ENCODE results near the gene RSPO4. TPM values are rescaled to one million over a fixed set of nuclear protein-coding genes. Genes with fewer than 3 reads are reported as not detected.

The RSPO4 gene
- total RNA-seq, 1 donor from 2014 or later = not detected

DNA sequence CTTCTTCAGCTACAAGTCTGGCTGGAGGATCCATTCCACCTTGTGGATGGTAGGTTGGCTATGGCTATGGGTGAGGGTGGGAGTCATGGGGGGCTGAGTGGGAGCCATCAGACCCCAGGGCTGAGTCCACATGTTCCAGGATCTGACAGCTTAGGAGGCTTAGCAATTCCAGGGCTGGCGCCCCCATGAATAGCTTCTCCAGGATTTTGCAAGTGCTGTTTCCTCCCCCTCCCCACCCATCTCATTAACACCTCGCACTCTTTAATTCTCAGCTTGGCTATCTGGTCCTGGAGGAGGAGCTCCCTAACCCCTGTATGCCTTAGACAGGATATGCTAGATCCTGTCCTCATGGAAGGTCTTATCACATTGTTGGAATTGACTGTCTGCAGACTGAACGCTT lies 47.0 kb downstream of the RSPO4 start:
- no peak for ATAC-seq
- intact Hi-C loops (cut with DNase I) = loop anchor here (10.0 kb wide), 2 partner anchors 70 to 250 kb away; partner anchors contain the start of gene C20orf202
- DNase-seq (ENCODE audit: missing footprints) = no peak

- no peak for DNase-seq (ENCODE audit: missing footprints)
- no peak for ATAC-seq
- intact Hi-C loops (cut with DNase I) = loop anchor here (10.0 kb wide), 2 partner anchors 69 to 251 kb away; partner anchors contain the start of gene C20orf202
Measured at GRCh38 chr20:953742-954141, 48.4 kb downstream of the RSPO4 start.

DNA sequence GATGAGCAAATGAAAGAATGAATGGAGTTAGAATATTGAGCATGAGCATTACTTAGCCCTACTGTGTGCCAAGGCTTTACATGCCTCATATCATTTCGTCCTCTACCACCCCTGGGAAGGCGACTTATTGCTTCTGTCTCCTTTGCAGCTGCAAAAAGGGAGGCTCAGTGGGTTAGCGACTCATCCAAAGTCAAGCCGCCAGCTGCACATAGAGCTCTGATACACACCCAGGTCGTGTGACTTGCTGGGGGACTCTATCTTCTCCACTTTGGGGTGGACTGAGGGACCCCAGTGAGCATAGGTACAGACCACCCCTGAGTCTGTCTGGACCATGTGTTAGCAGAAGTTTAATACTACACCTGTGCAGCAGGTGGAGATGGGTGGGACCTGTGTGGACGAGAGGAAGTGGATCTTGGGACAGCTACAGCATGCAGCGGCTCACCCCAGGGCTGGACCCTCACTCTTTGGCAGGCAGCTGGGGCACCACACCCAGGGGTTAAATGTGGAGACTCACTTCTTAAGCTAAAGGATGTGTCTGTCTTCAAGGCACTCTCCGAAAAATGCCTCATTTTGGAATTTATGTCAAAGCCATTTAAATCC lies 49.8 kb downstream of the RSPO4 start:
- intact Hi-C loops (cut with DNase I) = loop anchor here (10.0 kb wide), 2 partner anchors 67 to 253 kb away; partner anchors contain the start of gene C20orf202
- DNase-seq (ENCODE audit: missing footprints) = no peak
- no peak for ATAC-seq

DNA sequence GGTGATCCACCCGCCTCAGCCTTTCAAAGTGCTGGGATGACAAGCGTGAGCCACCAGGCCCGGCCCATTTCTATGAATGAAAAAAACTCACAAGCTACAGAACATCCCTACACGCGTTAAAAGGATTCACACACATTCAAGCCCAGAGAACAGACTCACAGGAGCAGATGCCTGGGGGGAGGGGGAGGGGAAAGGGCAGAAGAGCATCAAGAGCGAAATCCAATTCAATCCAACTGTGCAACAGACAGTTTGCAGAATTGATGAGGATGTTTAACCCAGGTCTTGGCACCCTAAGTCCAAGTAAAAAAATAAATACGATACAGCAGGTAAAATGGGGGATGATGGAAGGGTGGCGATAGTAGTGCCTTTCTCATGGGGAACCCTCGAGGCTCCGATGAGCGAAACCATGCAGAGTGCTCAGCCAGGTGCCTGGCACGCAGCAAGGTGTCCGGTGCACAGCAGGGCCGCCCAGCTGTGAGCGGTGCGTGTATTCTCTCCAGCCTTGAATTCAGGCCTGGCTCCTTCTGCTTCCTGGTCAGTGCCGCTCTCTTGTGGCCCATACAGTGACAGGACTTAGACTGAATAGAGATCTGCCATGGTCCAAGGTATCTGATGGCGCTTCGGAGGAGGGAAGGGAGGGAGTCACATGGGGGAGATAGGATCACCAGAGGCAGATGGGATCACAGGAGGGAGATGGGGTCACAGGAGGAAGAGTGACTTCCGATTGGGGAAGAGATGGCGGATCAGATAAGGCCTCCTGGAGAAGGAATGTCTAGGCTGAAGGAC lies 50.5 kb downstream of the RSPO4 start:
- intact Hi-C loops (cut with DNase I) = loop anchor here (10.0 kb wide), 2 partner anchors 67 to 253 kb away; partner anchors contain the start of gene C20orf202
- no peak for ATAC-seq
- DNase-seq (ENCODE audit: missing footprints) = no peak

DNA sequence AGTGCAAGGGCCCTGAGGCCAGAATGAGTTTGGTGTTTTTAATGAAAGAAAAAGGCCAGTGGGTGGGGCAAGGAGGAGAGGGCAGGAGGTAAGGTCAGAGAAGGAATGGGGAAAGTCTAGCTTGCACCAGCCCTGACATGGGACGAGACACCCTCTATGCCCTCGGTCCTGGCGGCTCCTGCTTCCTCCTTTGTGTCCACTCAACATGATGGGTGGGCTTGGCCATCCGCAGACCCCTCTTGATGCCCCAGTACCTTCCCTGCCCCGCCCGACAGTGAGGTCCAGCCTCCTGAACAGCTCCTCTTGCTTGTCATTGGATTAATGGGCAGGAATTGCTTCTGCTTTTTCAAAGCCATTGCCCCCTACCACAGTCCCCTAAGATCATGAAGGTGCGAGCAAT lies 52.4 kb downstream of the RSPO4 start:
- no peak for DNase-seq (ENCODE audit: missing footprints)
- intact Hi-C loops (cut with DNase I) = loop anchor here (10.0 kb wide), 2 partner anchors 65 to 255 kb away; partner anchors contain the start of gene C20orf202
- ATAC-seq = no peak

GRCh38 chr20:946826-947225 lies 55.3 kb downstream of the RSPO4 start:
- ATAC-seq (no peak), DNase-seq (ENCODE audit: missing footprints) (no peak)
- intact Hi-C loops (cut with DNase I) = no loop called here

DNA sequence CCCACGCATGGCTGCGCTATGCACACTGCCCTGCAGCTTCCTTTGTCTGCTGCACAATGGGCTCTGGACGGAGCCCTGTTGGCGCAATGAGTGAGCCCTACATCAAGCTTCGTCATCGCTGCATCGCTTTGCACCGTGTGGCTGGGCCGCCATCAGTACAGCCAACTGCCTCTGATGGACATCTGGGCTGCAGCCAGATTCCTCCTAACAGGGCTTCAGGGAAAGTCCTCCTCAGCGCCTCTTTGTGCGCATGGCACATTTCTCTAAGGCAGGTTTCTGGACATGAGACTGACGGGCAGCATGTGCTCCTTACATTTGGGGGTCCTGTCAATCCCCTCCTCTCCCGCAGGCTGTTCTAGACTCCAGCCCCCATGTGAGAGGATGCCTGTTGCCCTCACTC lies 56.3 kb downstream of the RSPO4 start:
- DNase-seq (ENCODE audit: missing footprints) = no peak
- intact Hi-C loops (cut with DNase I) = no loop called here
- ATAC-seq = no peak

- ATAC-seq (no peak), DNase-seq (ENCODE audit: missing footprints) (no peak)
- intact Hi-C loops (cut with DNase I) = no loop called here
Measured at GRCh38 chr20:944774-945410, 57.2 kb downstream of the RSPO4 start.

DNA sequence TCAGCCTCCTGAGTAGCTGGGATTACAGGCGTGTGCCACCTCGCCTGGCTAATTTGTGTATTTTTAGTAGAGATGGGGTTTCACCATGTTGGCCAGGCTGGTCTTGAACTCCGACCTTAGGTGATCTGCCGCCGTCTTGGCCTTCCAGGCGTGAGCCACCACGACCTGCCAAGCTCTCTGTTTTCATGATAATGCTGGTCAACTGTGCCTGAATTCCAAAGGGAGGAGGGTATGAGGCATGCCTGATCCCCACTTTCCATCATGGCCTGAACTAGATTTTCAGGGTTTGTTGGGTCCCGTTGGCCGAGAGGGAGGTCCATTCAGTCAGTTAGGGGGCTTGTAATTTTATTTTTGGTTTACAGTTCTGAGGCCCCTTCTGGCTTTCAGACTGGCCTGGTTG lies 58.0 kb downstream of the RSPO4 start:
- DNase-seq (ENCODE audit: missing footprints) (no peak), ATAC-seq (no peak)
- intact Hi-C loops (cut with DNase I) = no loop called here

GRCh38 chr20:942611-943010 lies 59.5 kb downstream of the RSPO4 start:
- intact Hi-C loops (cut with DNase I) = no loop called here
- no peak for ATAC-seq
- no peak for DNase-seq (ENCODE audit: missing footprints)

DNA sequence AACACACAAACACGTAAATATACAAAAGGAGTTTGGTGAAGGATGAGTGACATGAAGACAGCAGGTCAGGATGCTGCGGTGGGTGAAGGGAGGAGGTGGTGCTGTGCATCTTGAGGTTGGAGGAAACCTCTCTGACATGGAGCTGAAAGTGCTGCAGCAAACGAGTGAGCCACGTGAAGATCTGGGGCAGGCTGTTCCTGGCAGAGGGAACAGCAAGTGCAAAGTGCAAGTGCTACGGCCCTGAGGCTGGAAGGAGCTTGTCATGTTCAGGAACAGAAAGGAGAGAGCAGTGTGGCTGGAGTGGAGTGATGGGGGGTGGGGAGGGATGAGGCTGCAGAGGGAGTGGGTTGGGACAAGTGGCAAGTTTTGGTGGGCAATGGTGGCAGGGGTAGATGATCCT lies 61.2 kb downstream of the RSPO4 start:
- no peak for ATAC-seq
- DNase-seq (ENCODE audit: missing footprints) = no peak
- intact Hi-C loops (cut with DNase I) = no loop called here

DNA sequence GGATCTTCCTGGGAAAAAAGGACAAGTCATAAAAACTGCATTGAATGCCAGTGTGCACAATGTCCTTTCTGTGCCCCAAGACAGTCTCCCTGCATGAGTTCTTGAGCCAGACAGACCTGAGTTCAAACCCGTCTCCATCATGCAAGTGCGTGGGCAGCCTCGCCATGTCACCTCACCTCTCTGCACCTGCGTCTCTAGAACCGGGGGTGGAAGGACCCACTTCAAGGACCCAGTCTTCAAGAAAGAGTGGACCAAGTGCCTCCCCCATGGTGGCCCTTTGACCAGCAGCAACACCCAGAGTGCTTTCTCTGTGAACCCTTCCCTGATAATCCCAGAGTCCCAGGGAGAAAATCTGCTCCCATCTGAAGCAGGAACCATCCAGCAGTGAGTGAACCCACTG lies 62.5 kb downstream of the RSPO4 start:
- intact Hi-C loops (cut with DNase I) = no loop called here
- ATAC-seq = no peak
- peak; percentile 67 for DNase-seq (ENCODE audit: missing footprints)

GRCh38 chr20:934186-934840 lies 67.8 kb downstream of the RSPO4 start:
- intact Hi-C loops (cut with DNase I) = no loop called here
- no peak for ATAC-seq

GRCh38 chr20:933029-933428 lies 69.1 kb downstream of the RSPO4 start:
- DNase-seq (ENCODE audit: missing footprints) (no peak), ATAC-seq (no peak)
- intact Hi-C loops (cut with DNase I) = no loop called here

More at GRCh38 chr20:934186-934840, 67.8 kb downstream of the RSPO4 start:
- no peak for DNase-seq (ENCODE audit: missing footprints)

GRCh38 chr20:931401-931800 lies 70.7 kb downstream of the RSPO4 start:
- ATAC-seq (no peak), DNase-seq (ENCODE audit: missing footprints) (no peak)
- intact Hi-C loops (cut with DNase I) = no loop called here

DNA sequence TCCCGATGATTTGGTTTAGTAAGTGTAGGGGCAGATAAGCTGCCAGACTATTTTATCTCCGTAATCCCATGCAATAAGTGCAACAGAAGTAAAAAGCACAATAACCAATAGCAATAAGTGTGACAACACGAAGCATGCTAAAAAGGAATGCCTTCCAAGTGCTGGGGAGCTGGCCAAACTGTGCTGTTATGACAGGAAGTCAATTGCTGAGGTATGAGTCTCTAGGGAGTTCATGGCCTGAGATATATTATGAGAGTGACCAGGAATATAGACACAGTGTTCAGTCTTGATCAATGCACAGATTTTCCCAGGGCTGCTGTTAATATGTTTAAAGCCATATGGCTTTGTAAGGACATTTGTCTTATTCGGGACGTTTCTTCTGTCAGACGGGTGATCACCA lies 75.4 kb downstream of the RSPO4 start:
- DNase-seq (ENCODE audit: missing footprints) (no peak), ATAC-seq (no peak)
- intact Hi-C loops (cut with DNase I) = no loop called here

- ATAC-seq = no peak
- intact Hi-C loops (cut with DNase I) = no loop called here
- no peak for DNase-seq (ENCODE audit: missing footprints)
Measured at GRCh38 chr20:925516-925915, 76.6 kb downstream of the RSPO4 start.

- ATAC-seq (no peak), DNase-seq (ENCODE audit: missing footprints) (no peak)
- intact Hi-C loops (cut with DNase I) = no loop called here
Measured at GRCh38 chr20:924639-925038, 77.5 kb downstream of the RSPO4 start.

GRCh38 chr20:922781-923180 lies 79.3 kb downstream of the RSPO4 start:
- ATAC-seq (no peak), DNase-seq (ENCODE audit: missing footprints) (no peak)
- intact Hi-C loops (cut with DNase I) = no loop called here
